ENCODE measurements around the gene EIF3I. TPM values are rescaled to one million over a fixed set of nuclear protein-coding genes. Genes with fewer than 3 reads are reported as not detected.
A peak's percentile ranks its signal among the peaks of the same experiment; 100 is the strongest.

EIF3I gene
- total and polyA plus RNA-seq, 2 of the 13 experiments (the other 11 are each of a cell fraction or from before 2014, with no cell fraction given), result 210 to 223 TPM

DNA sequence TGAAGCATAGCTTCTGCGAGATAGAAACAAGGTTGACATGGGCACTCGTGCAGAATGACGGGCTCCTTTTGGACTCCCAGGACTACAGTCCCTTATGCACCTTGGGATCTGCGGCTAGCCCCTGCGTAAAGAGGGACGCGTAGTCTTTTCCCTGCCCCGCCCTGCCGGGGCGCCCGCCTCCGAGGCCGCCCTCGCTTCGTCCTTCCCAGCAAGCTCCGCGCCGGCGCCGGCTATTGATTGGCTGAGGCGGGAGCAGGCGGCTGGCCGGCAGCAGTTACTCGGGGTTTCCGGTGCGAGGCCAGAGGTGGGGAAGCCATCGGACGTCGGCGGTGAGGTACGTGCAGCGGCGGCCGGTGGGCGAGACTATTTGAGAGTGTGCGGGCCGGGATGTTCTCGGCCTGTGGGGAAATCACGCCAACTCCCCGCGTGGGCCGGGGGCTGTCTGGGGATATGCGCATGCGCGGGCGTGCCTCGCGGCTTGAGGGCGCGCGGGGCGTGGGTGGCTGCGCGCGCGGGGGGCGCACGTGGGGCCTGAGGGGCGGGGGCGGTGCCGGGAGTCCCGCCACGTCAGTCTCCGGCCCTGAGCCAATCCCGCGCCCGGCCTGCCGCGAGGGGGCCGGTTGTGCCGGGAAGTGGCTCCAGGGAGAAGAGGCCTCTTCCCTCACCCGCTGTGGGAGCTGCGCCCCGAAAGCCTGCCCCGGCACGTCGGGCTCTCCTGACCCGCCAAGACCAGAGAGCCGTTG lies 42.6 kb upstream of the EIF3I start, which contains the start of gene TXLNA (continued):
- no peak for TF ChIP-seq FOXP1 (IDR thresholded peaks at IDR 0.05)
- no peak for TF ChIP-seq FOXP1 (CRISPR knock-in tag; IDR thresholded peaks at IDR 0.05)
- no peak for TF ChIP-seq SRSF1 (optimal IDR thresholded peaks at IDR 0.05; ENCODE audit: low read depth, low read length)
- no peak for TF ChIP-seq ZNF33A (CRISPR knock-in tag; IDR thresholded peaks at IDR 0.05; ENCODE audit: borderline replicate concordance)
- TF ChIP-seq, protein P1, sequence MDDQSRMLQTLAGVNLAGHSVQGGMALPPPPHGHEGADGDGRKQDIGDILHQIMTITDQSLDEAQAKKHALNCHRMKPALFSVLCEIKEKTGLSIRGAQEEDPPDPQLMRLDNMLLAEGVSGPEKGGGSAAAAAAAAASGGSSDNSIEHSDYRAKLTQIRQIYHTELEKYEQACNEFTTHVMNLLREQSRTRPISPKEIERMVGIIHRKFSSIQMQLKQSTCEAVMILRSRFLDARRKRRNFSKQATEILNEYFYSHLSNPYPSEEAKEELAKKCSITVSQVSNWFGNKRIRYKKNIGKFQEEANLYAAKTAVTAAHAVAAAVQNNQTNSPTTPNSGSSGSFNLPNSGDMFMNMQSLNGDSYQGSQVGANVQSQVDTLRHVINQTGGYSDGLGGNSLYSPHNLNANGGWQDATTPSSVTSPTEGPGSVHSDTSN (CRISPR knock-in tag; IDR thresholded peaks at IDR 0.05; ENCODE audit: borderline replicate concordance), result no peak; the same call in 1 of the 2 replicates
- peak; percentile 99 for TF ChIP-seq ZNF563 (CRISPR knock-in tag; IDR thresholded peaks at IDR 0.05)
- no peak for TF ChIP-seq ZBTB8A (CRISPR knock-in tag; IDR thresholded peaks at IDR 0.05; ENCODE audit: borderline replicate concordance, low read depth)
- no peak for TF ChIP-seq LRRFIP1 (CRISPR knock-in tag; conservative IDR thresholded peaks at IDR 0.05)
- peak; percentile 23; the same call in 1 of the 2 replicates for TF ChIP-seq ZSCAN22 (CRISPR knock-in tag; IDR thresholded peaks at IDR 0.05)
- TF ChIP-seq NFE2 (CRISPR knock-in tag; IDR thresholded peaks at IDR 0.05), result no peak
- peak; percentile 93 for TF ChIP-seq TFDP2 (CRISPR knock-in tag; IDR thresholded peaks at IDR 0.05)
- peak; percentile 95 for TF ChIP-seq HIVEP1 (CRISPR knock-in tag; IDR thresholded peaks at IDR 0.05)
- TF ChIP-seq MNT (IDR thresholded peaks at IDR 0.05), result no peak
- TF ChIP-seq GLI4 (CRISPR knock-in tag; IDR thresholded peaks at IDR 0.05; ENCODE audit: borderline replicate concordance), result no peak
- TF ChIP-seq NKX3-1 (CRISPR knock-in tag; IDR thresholded peaks at IDR 0.05), result no peak; the same call in 1 of the 2 replicates
- TF ChIP-seq, protein P2, sequence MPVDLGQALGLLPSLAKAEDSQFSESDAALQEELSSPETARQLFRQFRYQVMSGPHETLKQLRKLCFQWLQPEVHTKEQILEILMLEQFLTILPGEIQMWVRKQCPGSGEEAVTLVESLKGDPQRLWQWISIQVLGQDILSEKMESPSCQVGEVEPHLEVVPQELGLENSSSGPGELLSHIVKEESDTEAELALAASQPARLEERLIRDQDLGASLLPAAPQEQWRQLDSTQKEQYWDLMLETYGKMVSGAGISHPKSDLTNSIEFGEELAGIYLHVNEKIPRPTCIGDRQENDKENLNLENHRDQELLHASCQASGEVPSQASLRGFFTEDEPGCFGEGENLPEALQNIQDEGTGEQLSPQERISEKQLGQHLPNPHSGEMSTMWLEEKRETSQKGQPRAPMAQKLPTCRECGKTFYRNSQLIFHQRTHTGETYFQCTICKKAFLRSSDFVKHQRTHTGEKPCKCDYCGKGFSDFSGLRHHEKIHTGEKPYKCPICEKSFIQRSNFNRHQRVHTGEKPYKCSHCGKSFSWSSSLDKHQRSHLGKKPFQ (CRISPR knock-in tag; IDR thresholded peaks at IDR 0.05; ENCODE audit: insufficient replicate concordance), result peak; percentile 94
- TF ChIP-seq ZNF343 (CRISPR knock-in tag; IDR thresholded peaks at IDR 0.05), result peak; percentile 67; the same call in 1 of the 2 replicates
- TF ChIP-seq POLR2AphosphoS5 (IDR thresholded peaks at IDR 0.05; ENCODE audit: low read depth, low read length), result peak; percentile 90
- TF ChIP-seq ZBTB2 (CRISPR knock-in tag; IDR thresholded peaks at IDR 0.05; ENCODE audit: low read depth), result peak; percentile 94

Measured in HepG2 (cell line).